ENCODE data around the gene MDFIC2. TPM values are rescaled to one million over a fixed set of nuclear protein-coding genes. Genes with fewer than 3 reads are reported as not detected.

The MDFIC2 gene
- total RNA-seq, 1 donor from 2014 or later = not detected

- DNase-seq = no peak
Measured at GRCh38 chr3:70180664-70181063, 131.8 kb downstream of the MDFIC2 start.

- DNase-seq = no peak
Measured at GRCh38 chr3:70179111-70179510, 133.3 kb downstream of the MDFIC2 start.

GRCh38 chr3:70177881-70178645 is 134.4 kb downstream of the MDFIC2 start:
- no peak for DNase-seq

- no peak for DNase-seq
Measured at GRCh38 chr3:70176224-70176623, 136.2 kb downstream of the MDFIC2 start.

- DNase-seq = no peak
Measured at GRCh38 chr3:70156808-70157207, 155.6 kb downstream of the MDFIC2 start.

- no peak for DNase-seq
Measured at GRCh38 chr3:70150599-70150998, 161.8 kb downstream of the MDFIC2 start.

- DNase-seq = no peak
Measured at GRCh38 chr3:70149714-70150400, 162.6 kb downstream of the MDFIC2 start.

Measured in occipital lobe (tissue), 2 donors.